ENCODE data around the gene MGA.

MGA gene

DNA sequence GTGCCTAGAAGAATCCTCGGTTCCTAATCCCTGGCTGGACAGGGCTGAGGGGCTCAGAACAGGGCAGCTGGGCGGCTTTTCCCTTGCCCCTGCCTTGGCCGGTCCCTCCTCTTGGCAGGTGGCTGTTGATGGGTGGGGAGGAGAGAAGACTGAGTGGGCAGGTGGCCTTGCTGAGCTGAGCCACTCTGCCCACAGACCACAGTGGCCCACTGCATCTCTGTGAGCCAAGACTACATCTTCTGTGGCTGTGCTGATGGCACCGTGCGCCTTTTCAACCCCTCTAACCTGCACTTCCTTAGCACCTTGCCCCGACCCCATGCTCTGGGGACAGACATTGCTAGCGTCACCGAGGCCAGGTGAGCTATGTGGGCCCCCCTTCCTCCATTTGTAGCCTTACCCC lies 153.2 kb downstream of the MGA start:
- Histone ChIP-seq H3K9me2 (replicated peaks; ENCODE audit: insufficient read depth, low read length) (no peaks in the 10 kb centered on the region), H3K79me2 (ENCODE audit: insufficient read depth, low read length) (no peaks in the 10 kb centered on the region), H3K4me2 (ENCODE audit: low read depth, low read length, poor library complexity, severe bottlenecking) (no peak overlapping the region), H3K4me3 (ENCODE audit: insufficient read depth, low read length, poor library complexity, severe bottlenecking) (no peak overlapping the region), H4K20me1 (ENCODE audit: low read depth, low read length) (no peaks in the 10 kb centered on the region), H3K27ac (ENCODE audit: low read depth, low read length) (no peak overlapping the region), H3K27me3 (ENCODE audit: low read length) (no peaks in the 10 kb centered on the region), H3K9ac (ENCODE audit: low read length) (no peak overlapping the region), H3F3A (ENCODE audit: insufficient read depth) (no peaks in the 10 kb centered on the region), H3K9me3 (ENCODE audit: insufficient read depth, low read length) (no peaks in the 10 kb centered on the region), H3K36me3 (ENCODE audit: low read length) (no peaks in the 10 kb centered on the region), H2AFZ (ENCODE audit: low read depth, low read length, severe bottlenecking) (no peak overlapping the region)
- TF ChIP-seq EZH2phosphoT487 (conservative IDR thresholded peaks at IDR 0.05; ENCODE audit: low read length) (no peak), CTCF (IDR thresholded peaks at IDR 0.05; ENCODE audit: insufficient read depth, low read length, poor library complexity, severe bottlenecking) (no peak)

DNA sequence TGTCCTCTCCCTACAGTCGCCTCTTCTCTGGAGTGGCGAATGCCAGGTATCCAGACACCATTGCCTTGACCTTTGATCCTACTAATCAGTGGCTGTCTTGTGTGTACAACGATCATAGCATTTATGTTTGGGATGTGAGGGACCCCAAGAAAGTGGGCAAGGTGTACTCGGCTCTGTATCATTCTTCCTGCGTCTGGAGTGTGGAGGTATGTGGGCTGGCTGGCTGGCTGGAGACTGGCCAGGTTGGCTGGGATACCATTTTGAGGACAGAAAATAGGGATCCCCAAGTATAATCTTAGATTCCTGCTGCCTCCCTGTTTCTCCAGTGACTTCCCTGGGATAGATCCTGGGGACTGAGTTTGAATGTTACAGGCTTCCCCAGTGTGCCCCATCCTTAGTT lies 154.3 kb downstream of the MGA start:
- Histone ChIP-seq H3F3A (ENCODE audit: insufficient read depth) (no peaks in the 10 kb centered on the region), H3K79me2 (ENCODE audit: insufficient read depth, low read length) (no peaks in the 10 kb centered on the region), H3K9ac (ENCODE audit: low read length) (no peak overlapping the region), H3K4me3 (ENCODE audit: insufficient read depth, low read length, poor library complexity, severe bottlenecking) (no peak overlapping the region), H4K20me1 (ENCODE audit: low read depth, low read length) (no peaks in the 10 kb centered on the region), H3K27ac (ENCODE audit: low read depth, low read length) (no peak overlapping the region), H2AFZ (ENCODE audit: low read depth, low read length, severe bottlenecking) (no peak overlapping the region), H3K4me2 (ENCODE audit: low read depth, low read length, poor library complexity, severe bottlenecking) (no peak overlapping the region), H3K36me3 (ENCODE audit: low read length) (no peaks in the 10 kb centered on the region), H3K9me2 (replicated peaks; ENCODE audit: insufficient read depth, low read length) (no peaks in the 10 kb centered on the region), H3K9me3 (ENCODE audit: insufficient read depth, low read length) (no peaks in the 10 kb centered on the region), H3K27me3 (ENCODE audit: low read length) (no peaks in the 10 kb centered on the region)
- no peak for TF ChIP-seq CTCF (IDR thresholded peaks at IDR 0.05; ENCODE audit: insufficient read depth, low read length, poor library complexity, severe bottlenecking)
- no peak for TF ChIP-seq EZH2phosphoT487 (conservative IDR thresholded peaks at IDR 0.05; ENCODE audit: low read length)

- Histone ChIP-seq H3K27ac (ENCODE audit: low read depth, low read length) (no peak overlapping the region), H3K4me2 (ENCODE audit: low read depth, low read length, poor library complexity, severe bottlenecking) (no peak overlapping the region), H3K9me3 (ENCODE audit: insufficient read depth, low read length) (no peaks in the 10 kb centered on the region), H3K27me3 (ENCODE audit: low read length) (no peaks in the 10 kb centered on the region), H3K9ac (ENCODE audit: low read length) (no peak overlapping the region), H3K36me3 (ENCODE audit: low read length) (no peaks in the 10 kb centered on the region), H3F3A (ENCODE audit: insufficient read depth) (no peaks in the 10 kb centered on the region), H3K9me2 (replicated peaks; ENCODE audit: insufficient read depth, low read length) (no peaks in the 10 kb centered on the region), H3K79me2 (ENCODE audit: insufficient read depth, low read length) (no peaks in the 10 kb centered on the region), H4K20me1 (ENCODE audit: low read depth, low read length) (no peaks in the 10 kb centered on the region), H2AFZ (ENCODE audit: low read depth, low read length, severe bottlenecking) (no peak overlapping the region), H3K4me3 (ENCODE audit: insufficient read depth, low read length, poor library complexity, severe bottlenecking) (no peak overlapping the region)
- TF ChIP-seq EZH2phosphoT487 (conservative IDR thresholded peaks at IDR 0.05; ENCODE audit: low read length), result no peak
- TF ChIP-seq CTCF (IDR thresholded peaks at IDR 0.05; ENCODE audit: insufficient read depth, low read length, poor library complexity, severe bottlenecking), result no peak
Measured at GRCh38 chr15:41816788-41817187, 156.6 kb downstream of the MGA start.

DNA sequence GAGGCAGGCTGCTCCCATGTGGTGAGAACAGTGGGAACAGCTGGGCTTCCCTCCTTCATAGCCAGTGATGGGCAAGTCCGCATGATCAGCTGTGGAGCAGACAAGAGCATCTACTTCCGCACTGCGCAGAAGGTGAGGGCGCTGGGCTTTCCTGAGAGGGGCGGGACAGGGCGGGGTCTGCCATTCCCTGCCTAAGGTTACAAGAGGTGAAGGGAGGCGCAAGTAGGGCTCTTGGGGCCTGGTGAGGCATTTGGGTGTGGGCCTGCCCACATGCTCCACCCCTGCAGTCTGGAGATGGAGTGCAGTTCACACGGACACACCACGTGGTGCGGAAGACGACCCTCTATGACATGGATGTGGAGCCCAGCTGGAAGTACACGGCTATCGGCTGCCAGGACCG lies 157.1 kb downstream of the MGA start:
- H2AFZ ChIP-seq (ENCODE audit: low read depth, low read length, severe bottlenecking), result no peak overlapping the region
- H3K9me2 ChIP-seq (replicated peaks; ENCODE audit: insufficient read depth, low read length), result no peaks in the 10 kb centered on the region
- H3K4me3 ChIP-seq (ENCODE audit: insufficient read depth, low read length, poor library complexity, severe bottlenecking), result no peak overlapping the region
- no peaks in the 10 kb centered on the region for H4K20me1 ChIP-seq (ENCODE audit: low read depth, low read length)
- TF ChIP-seq CTCF (IDR thresholded peaks at IDR 0.05; ENCODE audit: insufficient read depth, low read length, poor library complexity, severe bottlenecking) (no peak), EZH2phosphoT487 (conservative IDR thresholded peaks at IDR 0.05; ENCODE audit: low read length) (no peak)
- no peaks in the 10 kb centered on the region for H3K79me2 ChIP-seq (ENCODE audit: insufficient read depth, low read length)
- no peak overlapping the region for H3K9ac ChIP-seq (ENCODE audit: low read length)
- no peaks in the 10 kb centered on the region for H3F3A ChIP-seq (ENCODE audit: insufficient read depth)
- H3K4me2 ChIP-seq (ENCODE audit: low read depth, low read length, poor library complexity, severe bottlenecking), result no peak overlapping the region
- H3K27me3 ChIP-seq (ENCODE audit: low read length), result no peaks in the 10 kb centered on the region
- no peaks in the 10 kb centered on the region for H3K36me3 ChIP-seq (ENCODE audit: low read length)
- H3K9me3 ChIP-seq (ENCODE audit: insufficient read depth, low read length), result no peaks in the 10 kb centered on the region
- H3K27ac ChIP-seq (ENCODE audit: low read depth, low read length), result no peak overlapping the region

All from SU-DHL-6 (cell line).